Bronchial epithelial cell (primary cell): ENCODE data around the gene OR51G2. TPM values are rescaled to one million over a fixed set of nuclear protein-coding genes. Genes with fewer than 3 reads are reported as not detected.

Experiments used
- DNase-seq: peaks from one replicate; pipeline ENCODE4 v3.0.0-alpha.2; 2010; ENCODE audit warnings: low read depth
- FAIRE-seq: peaks from 2 replicates; lab custom pipeline; 2011; peaks lifted over from hg19 to GRCh38; lab: Jason Lieb, UNC
- H3K27me3 ChIP-seq: 2 replicates; pipeline ENCODE4 v1.5.1; 2011; ENCODE audit warnings: low read length; ENCODE audit not compliant: control insufficient read depth, insufficient read depth
- H3K36me3 ChIP-seq: 2 replicates; pipeline ENCODE4 v1.5.1; 2011; ENCODE audit warnings: low read length; ENCODE audit not compliant: control insufficient read depth, insufficient read depth
- H3K4me3 ChIP-seq: 2 replicates; pipeline ENCODE4 v1.5.1; 2011; ENCODE audit warnings: mild to moderate bottlenecking, low read depth, low read length, control low read depth
- CTCF ChIP-seq: IDR thresholded peaks from 2 replicates; pipeline ENCODE4 v1.5.1; 2011; ENCODE audit warnings: mild to moderate bottlenecking, moderate library complexity, low read length, control low read depth, inconsistent platforms; ENCODE audit not compliant: insufficient read depth, severe bottlenecking
- total RNA-seq: library from RNA; depleted of rRNA; stranded (reverse); fragments of >200 nt; gene quantifications from 2 replicates; pipeline ENCODE4 v1.2.1, GENCODE V29; 2014

OR51G2 gene
- total RNA-seq, 1 donor from 2014 or later, result not detected

DNA sequence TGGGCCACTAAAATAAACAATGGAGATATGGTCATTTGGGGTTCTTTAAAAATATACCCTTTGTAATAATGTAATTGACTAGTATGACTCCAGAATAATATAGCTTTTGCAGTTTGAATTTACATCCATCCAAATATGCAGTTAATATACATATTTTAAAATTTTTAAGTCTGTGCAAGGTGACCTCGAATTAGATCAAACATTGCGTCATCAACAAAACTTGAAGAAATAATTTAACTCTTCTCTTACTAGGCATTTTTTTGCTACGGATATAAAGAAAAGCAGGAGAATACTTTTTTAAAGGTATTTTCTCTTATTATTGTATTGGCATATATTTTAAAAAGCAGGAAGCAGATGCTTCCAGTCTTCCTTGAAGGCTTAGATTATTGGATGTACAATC lies 17.6 kb upstream of the OR51G2 start:
- no peak overlapping the region for H3K4me3 ChIP-seq
- H3K36me3 ChIP-seq, result no peaks in the 10 kb centered on the region
- no peak for FAIRE-seq
- TF ChIP-seq CTCF, result no peak
- no peaks in the 10 kb centered on the region for H3K27me3 ChIP-seq
- no peak for DNase-seq

DNA sequence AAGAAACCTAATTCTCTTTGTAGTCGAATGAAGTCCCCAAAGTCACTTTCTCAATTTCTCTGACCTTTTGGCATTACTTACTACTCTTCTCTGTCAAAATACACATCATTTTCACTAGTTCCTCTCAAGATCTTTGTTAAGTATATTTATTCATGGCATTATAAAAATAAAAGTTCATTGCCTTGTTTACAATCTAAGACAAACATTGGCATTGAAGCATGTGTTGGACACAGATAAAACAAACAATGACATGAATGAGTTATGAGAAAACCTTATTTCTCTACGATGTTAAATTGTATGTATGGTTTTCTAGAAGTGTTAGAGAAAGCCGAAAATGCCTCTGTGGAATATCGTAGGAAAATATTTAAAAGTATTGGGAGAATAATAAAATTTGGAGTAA lies 13.6 kb upstream of the OR51G2 start:
- TF ChIP-seq CTCF, result no peak
- Histone ChIP-seq H3K27me3 (no peaks in the 10 kb centered on the region), H3K36me3 (no peaks in the 10 kb centered on the region), H3K4me3 (no peak overlapping the region)
- no peak for FAIRE-seq
- DNase-seq, result no peak

- no peak for TF ChIP-seq CTCF
- DNase-seq, result peak; percentile 25
- no peak for FAIRE-seq
Observed at GRCh38 chr11:4926608-4927007, 7.5 kb upstream of the OR51G2 start.

GRCh38 chr11:4924239-4924638 lies 5.1 kb upstream of the OR51G2 start, which contains the start of gene OR51G1:
OR51G1 (minus strand) TSS chr11:4924339; CDS start chr11:4924339, 0 bp downstream.
- no peak within 1 kb of the TSS for H3K4me3 ChIP-seq
- FAIRE-seq (no peak), DNase-seq (no peak)
- H3K27me3 ChIP-seq, result no peaks in the 10 kb centered on the region
- no peaks in the 10 kb centered on the region for H3K36me3 ChIP-seq
- no peak for TF ChIP-seq CTCF

More at GRCh38 chr11:4926608-4927007, 7.5 kb upstream of the OR51G2 start:
- no peaks in the 10 kb centered on the region for H3K27me3 ChIP-seq
- H3K36me3 ChIP-seq, result no peaks in the 10 kb centered on the region
- H3K4me3 ChIP-seq, result no peak overlapping the region

- no peak for DNase-seq
- no peak for TF ChIP-seq CTCF
- no peak overlapping the region for H3K4me3 ChIP-seq
- FAIRE-seq, result no peak
- H3K36me3 ChIP-seq, result no peaks in the 10 kb centered on the region
- H3K27me3 ChIP-seq, result no peaks in the 10 kb centered on the region
Observed at GRCh38 chr11:4922304-4922703, 3.2 kb upstream of the OR51G2 start.

DNA sequence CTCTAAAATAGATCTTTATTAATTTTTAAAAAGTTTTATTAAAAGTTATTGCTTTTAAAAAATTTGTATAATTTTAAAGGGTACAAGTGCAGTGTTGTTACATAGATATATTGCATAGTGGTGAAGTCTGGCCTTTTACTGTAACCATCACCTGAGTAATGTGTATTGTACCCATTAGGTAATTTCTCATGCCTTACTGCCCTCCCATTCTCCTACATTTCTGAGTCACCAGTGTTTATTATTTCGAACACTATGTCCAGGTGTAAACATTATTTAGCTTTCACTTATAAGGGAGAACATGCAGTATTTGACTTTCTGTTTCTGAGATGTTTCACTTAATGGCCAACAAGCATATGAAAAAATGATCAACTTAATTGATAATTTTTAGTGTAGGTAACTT lies 2.6 kb upstream of the OR51G2 start:
- no peak for TF ChIP-seq CTCF
- no peaks in the 10 kb centered on the region for H3K27me3 ChIP-seq
- DNase-seq (peak; percentile 65), FAIRE-seq (no peak)
- no peak overlapping the region for H3K4me3 ChIP-seq
- H3K36me3 ChIP-seq, result no peaks in the 10 kb centered on the region
